Transverse colon (tissue), 4 donors: ENCODE measurements around the gene SPATA6L.

Experiments
- EP300 ChIP-seq: sonication (generic); formaldehyde crosslinking; IDR thresholded peaks from one replicate; pipeline ENCODE4 v1.6.1; 2017; ENCODE audit warnings: antibody characterized with exemption, low read depth
- POLR2A ChIP-seq: fragments of 450-650 bp; IDR thresholded peaks from one replicate; pipeline ENCODE4 v1.6.1; 2016; ENCODE audit warnings: antibody characterized with exemption, mild to moderate bottlenecking, moderate library complexity
- POLR2AphosphoS5 ChIP-seq, 3 donors: sonication (generic); formaldehyde crosslinking; IDR thresholded peaks; one replicate each; pipeline ENCODE4 v1.6.1; 2016; ENCODE audit warnings: antibody characterized with exemption in 3 of 3
- TF ChIP-seq, protein P1 (sequence below), 5 experiments: fragments of 200-600 bp in 3 of 5; fragments of 450-650 bp in 2 of 5; sonication (generic) in 3 of 5; IDR thresholded peaks; 1 replicate in 2 of 5; 2 replicates in 3 of 5; pipeline ENCODE4 v1.5.1; 2016 to 2017; ENCODE audit warnings: antibody characterized with exemption in 5 of 5, inconsistent platforms in 3 of 5, mild to moderate bottlenecking in 2 of 5, moderate library complexity in 1 of 5

DNA sequence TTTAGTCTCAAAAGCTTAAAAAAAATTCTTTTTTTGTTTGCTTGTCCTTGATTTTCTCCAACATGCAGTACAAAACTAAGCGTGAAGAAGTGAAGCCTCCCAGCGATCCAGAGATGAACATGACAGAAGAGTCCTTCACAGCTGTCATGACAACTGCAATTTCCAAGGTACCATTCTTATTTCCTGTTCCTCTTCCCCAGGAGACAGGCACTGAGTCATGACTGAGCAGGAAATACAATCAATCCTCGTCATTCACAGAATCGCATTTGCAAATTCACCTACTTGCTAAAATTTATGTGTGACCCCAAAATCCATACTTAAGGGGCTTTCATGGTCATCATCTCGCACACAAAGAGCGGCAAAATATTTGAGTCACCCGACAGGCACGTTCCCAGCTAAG is 98.7 kb downstream of the SPATA6L start:
- TF ChIP-seq, protein P1, sequence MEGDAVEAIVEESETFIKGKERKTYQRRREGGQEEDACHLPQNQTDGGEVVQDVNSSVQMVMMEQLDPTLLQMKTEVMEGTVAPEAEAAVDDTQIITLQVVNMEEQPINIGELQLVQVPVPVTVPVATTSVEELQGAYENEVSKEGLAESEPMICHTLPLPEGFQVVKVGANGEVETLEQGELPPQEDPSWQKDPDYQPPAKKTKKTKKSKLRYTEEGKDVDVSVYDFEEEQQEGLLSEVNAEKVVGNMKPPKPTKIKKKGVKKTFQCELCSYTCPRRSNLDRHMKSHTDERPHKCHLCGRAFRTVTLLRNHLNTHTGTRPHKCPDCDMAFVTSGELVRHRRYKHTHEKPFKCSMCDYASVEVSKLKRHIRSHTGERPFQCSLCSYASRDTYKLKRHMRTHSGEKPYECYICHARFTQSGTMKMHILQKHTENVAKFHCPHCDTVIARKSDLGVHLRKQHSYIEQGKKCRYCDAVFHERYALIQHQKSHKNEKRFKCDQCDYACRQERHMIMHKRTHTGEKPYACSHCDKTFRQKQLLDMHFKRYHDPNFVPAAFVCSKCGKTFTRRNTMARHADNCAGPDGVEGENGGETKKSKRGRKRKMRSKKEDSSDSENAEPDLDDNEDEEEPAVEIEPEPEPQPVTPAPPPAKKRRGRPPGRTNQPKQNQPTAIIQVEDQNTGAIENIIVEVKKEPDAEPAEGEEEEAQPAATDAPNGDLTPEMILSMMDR (IDR thresholded peaks at IDR 0.05): no peak
- TF ChIP-seq POLR2A (no peak), POLR2AphosphoS5 (IDR thresholded peaks at IDR 0.05) (no peak), EP300 (no peak)
